GM19099 (cell line): Measurements from ENCODE around the gene IL24.

Experiments
- POLR2A ChIP-seq: IDR thresholded peaks from 3 replicates; pipeline ENCODE4 v1.6.1; 2011; ENCODE audit warnings: low read depth; ENCODE audit not compliant: insufficient read length; ENCODE audit errors: extremely low read depth

IL24 gene

DNA sequence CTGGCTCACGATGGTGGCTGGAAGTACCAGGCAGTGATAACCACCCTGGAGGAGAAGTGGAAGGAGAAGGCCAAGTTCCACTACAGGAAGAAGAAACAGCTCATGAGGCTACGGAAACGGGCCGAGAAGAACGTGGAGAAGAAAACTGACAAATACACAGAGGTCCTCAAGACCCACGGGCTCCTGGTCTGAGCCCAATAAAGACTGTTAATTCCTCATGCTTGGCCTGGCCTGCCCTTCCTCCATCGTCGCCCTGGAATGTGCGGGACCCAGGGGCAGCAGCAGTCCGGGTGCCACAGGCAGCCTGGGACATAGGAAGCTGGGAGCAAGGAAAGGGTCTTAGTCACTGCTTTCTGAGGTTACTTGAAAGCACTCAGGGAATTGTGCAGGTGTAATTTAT is 10.8 kb downstream of the IL24 start:
- TF ChIP-seq POLR2A: no peak

DNA sequence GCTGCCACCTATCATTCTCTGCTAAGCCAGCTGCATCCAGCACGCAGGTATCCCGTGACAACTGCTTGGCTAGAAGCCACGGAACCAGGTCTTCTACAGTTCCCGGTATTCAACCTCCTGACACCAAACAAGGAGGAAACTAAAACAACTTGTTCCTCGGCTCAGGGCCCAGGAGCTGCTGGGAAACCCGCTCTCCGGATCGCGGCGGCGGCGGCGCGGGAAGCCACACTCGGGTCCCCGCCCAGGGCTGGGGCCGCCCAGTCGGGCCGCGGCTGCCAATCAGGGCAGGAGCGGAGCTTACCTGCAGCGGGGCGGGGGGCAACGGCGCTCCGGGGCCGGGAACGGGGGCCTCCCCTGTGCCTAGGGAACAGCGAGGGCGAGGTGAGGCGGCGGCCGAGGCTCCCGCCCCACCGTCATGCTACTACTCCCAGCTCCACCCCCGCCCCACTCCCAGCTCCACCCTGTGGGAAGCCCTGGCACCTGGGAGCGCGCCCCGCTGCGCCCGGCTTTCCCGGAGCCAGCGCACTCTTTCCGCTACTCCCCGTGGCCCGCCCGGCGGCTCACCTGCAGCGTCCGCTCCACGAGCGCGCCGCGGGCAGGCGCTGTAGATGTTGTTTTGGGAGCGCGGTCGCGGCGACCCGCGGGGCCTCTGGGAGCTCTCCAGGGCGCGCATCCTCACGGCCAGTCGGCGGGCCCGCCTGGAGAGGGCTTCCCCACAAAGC is 12.1 kb downstream of the IL24 start:
- TF ChIP-seq POLR2A: no peak

DNA sequence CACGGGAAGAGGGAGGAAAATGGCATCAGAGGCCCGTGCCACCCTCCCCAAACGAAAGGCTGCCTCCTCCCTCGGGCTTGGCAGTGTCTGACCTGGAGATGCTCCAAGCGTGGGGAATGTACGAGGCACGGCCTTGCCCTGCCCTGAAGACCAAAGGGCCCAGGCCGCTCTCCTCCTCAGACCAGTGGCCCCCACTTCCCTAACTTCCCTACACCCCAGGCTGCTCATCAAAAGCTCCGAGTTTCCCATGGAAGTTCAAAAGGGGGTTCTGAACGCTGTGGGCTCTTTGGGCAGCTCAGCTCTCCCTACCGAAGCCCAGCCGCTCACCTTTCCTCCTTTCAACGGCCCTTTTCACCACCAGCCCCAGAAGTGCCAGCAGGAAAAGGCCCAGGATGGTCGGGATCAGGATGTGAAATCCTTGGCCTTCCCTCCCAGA is 12.7 kb downstream of the IL24 start:
- no peak for TF ChIP-seq POLR2A

DNA sequence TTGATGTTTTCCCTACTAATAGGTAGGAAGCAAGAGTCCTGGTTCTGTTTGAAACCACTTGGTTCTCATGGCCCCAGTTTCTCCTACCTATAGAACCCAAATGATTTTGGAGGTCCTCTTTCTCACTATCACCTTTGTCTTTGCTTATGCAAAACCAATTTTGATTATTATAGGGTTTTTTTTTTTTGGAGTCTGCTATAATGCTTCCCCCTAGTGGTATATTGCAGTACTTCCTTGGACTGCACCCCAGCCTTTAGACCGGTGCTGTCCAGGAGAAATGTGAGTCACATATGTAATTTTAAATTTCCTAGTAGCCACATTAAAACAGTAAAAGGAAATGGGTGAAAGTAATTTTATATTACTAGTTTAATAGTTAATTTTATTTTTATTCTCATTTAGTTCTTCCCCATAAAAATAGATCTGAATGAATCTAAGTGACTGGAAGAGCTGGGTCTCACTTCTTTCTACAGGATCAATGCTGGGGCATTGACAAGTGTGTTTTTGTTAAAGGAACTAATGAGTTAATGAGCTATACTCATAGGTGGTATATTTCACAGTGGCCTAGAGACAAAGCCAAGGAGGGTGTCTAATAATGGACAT is 13.9 kb downstream of the IL24 start:
- no peak for TF ChIP-seq POLR2A

DNA sequence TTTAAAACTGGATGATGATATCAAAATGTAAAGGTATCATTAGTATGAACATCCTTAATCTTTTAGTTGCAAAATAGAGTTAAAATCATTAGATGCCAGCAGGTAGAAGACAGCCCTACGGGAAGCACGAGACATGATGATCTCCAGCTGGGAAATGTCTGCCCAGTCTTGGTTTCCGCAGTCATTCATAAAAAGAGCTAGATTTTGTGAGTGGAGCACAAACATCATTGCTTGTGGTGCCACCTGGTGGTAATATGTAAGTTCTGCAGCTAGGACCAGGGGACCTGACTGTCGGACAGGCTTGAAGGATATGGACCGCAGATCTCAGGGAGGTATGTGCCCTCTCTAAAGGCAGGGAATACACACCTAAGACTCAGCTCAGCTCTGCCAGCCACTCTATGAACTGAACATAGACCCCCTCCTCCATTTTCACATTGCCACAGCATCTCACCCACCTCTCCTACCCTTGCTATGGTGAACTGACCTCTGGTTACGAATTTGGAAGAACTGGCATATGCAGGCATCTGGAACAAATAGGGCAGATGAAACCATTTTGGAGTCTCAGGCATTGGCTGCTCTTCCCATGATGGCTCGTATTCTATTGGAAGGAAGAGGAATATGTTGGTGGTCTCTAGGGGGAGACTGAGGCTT is 15.3 kb downstream of the IL24 start:
- TF ChIP-seq POLR2A: no peak

DNA sequence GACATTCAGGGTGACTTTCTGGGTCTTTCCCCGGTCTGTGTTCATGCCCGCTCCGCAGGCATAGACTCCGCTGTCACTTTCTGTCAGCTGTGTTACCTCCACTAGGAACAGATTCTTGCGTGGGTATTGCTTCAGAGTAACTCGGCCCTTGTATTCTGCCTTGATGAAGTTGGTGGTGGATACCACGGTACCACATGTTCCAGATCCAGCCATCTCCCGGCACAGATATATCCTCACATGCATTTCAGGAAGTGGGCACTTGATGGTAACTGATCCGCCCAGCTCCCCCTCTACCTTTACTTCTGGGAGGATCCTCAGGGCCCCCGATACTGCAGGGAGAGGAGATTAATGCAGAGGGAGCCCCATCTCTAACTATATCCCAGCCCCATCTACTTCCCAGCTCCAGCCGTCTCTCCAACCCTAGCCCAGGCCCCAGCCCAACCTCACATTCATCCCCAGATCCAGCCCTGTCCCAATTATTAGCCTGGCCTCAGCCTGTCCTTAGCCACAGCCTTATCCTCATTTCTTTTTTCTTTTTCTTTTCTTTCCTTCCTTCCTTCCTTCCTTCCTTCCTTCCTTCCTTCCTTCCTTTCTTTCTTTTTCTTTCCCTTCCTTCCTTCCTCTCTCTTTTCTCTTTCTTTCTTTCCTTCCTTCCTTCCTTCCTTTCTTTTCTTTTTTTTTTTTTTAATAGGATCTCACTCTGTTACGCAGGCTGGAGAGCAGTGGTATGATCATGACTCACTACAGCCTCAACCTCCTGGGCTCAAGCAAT is 16.7 kb downstream of the IL24 start:
- TF ChIP-seq POLR2A: no peak

DNA sequence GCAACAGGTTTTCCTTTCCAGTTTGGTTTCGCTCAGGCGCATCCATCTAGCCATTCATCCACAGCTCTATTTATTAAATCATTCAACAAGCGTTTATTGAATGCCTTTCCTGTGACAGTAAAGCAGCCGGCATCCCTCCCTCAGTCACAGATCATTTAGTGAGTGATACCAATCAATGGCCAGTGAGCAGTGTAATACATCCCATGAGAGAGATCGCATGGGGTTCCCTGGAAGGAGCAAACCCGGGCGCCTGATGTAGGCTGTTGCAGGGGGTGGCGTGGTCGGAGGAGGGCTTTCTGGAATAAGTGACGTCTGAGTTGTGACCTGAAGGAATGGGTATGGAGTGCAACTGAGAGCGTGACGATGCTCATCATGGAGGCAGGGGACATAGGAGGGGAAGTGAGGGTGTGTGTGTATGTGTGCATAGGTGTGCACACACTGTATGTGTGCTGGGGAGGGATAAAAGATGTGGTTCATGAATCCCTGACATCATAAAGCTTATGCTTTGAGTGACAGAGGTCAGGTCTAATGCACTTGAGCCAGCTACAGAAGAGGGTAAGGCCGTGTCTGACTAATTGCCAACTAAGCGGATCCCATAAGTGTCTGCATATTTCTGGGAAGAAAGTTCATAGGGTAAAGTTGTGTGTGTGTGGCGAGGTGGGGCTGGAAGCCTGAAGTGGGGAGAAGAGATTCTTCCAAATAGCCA is 17.9 kb downstream of the IL24 start:
- TF ChIP-seq POLR2A: no peak

DNA sequence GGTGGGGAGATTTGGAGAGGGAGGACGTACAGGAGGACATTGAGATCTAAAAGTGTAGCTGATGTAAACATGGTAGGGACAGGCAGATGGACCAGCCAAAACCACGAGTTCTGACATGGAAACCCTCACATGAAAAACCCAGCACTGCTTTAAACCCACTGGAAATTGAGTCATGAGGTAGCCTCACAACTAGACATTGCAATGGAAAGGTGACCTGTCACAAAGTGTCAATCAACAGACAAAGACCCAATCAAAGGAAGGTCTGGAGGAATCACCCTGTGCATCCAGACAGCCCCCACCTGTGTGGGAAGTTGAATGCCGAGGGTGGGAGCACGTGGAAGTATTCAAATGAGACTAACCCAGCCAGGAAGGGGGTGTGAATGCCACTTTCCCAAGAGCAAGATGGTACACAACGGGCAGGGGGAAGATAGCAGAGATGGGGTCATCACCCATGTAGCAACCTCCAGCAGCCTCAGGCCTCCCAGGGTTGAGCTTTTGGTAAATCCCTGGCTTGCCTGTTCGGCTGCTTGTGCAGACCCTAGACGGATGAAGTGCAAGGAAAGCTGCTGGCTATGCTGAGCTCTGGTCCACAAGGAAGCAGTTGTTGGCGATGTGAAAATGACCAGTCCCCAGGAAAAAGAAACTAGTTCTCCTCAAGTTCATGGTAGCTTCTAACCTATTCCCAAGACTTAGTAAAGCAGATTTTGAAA is 18.9 kb downstream of the IL24 start:
- no peak for TF ChIP-seq POLR2A

DNA sequence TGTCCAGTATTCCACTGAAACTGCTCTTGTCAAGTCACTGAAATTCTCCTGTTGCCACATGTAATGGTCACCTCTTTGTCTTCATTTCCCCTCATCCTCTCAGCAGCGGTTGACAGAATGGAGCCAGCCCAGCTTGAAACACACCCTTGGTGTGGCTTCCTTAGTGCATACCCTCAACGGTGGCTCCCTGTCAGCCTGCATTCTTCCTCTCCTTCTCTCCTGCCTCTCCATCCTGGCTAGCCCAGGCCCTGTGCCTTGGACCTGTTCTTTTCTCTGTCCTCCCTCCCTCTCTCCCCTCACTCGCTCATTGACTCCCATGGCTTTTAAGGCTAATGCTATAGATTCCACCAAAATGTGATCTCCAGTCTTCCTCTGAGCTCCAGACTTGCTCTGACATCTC is 20.8 kb downstream of the IL24 start:
- TF ChIP-seq POLR2A: no peak

DNA sequence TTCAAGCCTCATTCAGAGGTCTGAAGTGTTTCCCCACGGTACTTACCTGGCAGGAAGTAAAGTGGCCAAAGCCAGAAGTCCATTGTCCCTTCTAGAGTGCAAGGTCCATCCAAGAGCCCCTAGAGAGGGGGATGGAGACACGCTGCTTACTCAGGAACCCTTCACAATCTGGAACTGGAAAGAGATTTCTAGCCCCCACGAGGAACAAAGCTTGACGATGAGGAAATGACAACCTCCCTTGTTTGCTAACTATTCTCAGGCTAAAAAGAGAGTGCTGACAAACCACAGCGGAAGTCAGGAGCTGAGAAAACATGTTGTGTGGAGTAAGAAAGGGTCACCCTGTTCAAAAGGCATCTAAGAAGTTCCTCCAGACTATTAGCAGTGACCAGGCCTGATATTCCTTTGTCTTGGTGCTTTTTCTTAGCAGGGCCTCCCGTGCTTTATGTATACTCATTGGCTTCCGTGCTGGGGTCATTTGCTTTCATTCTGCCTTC is 24.6 kb downstream of the IL24 start, which contains the start of gene FCMR:
Gene FCMR (minus strand): TSS at position 170 of the 494 bp plus-strand sequence. CDS start 87 bp downstream, at position 83.
- peak; percentile 59 for TF ChIP-seq POLR2A

DNA sequence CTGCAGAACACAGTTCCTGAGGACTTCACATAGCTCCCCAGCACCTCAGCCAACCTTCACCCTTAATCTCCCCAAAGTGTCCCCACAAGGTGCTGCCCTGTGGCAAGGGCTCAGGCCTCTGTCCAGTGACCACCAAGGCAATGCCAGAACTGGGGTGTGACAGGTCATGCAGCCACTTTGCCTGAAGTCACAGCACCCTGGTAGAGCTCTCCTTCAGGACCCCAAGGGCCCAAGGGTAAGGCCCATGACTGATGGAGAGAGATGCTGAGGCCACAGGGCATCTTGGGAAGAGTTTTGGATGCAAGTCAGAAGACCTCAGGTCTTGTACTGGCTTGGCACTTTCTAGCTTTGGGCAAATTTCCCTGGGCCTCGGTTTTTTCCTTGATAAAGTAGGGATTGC is 25.3 kb downstream of the IL24 start:
- TF ChIP-seq POLR2A: no peak

DNA sequence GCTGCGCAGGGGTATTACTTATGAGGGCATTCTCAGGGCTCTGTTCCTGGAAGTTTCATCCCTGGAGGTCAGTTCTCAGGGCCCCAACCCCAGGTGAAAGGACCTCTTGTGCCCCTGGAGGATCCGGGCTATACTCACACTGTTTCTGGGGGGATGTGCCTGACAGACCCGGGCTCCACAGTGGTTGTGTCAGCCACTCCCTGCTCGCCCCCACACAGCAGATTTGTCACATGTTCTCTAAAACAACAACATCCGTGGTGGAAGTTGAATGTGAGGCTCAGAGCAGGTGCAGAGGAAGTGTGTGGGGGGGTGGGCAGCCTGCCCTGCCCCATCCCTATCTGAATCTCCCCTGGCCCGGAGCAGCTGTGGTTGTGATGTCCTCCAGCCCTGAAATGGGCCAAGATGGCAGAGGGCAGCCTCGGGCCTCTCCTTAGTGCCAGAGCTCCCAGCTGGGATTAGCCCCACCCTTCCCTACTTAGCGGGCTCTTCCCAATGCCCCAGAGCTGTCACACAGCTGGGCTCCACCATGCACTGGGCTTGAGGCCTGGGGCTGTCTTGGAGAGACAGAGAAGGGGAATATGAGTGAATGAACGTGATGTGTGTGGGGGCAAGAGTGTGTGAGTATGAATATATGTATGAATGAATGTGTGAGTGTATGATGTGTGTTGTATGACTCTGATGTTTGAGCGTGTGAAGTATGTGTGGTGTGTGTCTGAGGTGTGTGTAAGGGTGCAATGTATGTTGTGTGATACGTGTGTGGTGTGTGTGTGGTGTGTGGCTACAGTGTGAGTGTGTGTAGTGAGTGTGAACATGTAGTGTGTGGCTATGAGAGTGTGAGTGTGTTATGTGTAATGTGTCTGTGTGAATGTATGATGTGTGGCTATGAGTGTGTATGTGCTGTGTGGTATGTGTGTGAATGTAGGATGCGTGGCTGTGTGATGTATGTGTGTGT is 26.0 kb downstream of the IL24 start:
- TF ChIP-seq POLR2A: peak; percentile 31
